NCI-H446 treated with DMSO at 0.1 percent for 48 hours (cell line): ENCODE data around the gene KCNIP1.

Experiments used
- DNase-seq: peaks from one replicate; lab custom pipeline; 2025; lab: John Stamatoyannopoulos, UW

KCNIP1 gene

GRCh38 chr5:170483701-170484458 is 19.9 kb upstream of the KCNIP1 start:
- DNase-seq, result no peak

- DNase-seq, result no peak
Measured at GRCh38 chr5:170484459-170484831, 19.4 kb upstream of the KCNIP1 start.

DNA sequence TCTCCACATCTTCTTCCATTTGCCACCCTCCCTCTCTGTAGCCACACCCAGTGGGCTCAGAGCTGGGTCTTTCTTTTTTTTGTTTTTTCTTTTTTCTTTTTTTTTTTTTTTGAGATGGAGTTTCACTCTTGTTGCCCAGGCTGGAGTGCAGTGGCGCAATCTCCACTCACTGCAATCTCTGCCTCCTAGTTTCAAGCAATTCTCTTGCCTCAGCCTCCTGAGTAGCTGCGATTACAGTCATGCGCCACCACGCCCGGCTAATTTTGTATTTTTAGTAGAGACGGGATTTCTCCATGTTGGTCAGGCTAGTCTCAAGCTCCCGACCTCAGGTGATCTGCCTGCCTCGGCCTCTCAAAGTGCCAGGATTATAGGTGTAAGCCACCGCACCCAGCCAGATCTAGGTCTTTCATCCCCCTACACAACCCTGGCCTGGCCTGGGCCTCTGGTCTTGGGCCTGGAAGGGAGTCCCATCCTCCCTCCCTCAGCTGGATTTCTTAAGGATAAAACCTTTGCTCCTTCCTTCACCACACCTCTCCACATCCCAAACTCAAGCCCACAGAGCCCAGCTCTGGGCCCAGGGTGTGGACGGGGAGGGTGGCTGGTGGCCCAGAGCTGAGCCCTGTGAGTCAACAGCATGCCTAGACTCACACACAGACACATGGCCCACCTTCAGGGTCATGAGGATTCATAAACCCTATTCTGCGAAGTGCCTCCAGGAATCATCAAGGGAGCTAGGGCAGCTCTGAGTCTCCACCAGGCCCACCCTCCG is 18.8 kb upstream of the KCNIP1 start:
- DNase-seq, result no peak

- no peak for DNase-seq
Measured at GRCh38 chr5:170485616-170485911, 18.3 kb upstream of the KCNIP1 start.

- no peak for DNase-seq
Measured at GRCh38 chr5:170486371-170486770, 17.4 kb upstream of the KCNIP1 start.

DNA sequence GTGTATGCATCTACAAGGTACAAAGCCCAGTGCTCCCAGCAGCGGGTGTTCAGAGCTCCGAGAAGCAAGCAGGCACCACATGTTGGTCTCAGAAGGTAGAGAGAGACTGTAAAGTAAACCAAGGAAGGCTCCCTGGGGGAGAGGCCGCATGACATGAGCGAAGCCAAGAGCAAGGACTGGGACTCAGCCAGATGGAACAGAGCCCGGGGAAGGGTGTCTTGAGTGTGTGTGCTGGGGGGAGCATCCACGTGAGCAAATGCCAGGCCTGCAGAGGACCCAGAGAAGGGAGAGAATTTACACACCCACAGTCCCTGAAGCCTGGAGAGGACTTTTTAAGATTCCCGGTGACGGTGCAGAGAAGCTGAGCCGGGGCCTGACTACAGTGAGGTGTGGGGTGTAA is 15.2 kb upstream of the KCNIP1 start:
- no peak for DNase-seq

DNA sequence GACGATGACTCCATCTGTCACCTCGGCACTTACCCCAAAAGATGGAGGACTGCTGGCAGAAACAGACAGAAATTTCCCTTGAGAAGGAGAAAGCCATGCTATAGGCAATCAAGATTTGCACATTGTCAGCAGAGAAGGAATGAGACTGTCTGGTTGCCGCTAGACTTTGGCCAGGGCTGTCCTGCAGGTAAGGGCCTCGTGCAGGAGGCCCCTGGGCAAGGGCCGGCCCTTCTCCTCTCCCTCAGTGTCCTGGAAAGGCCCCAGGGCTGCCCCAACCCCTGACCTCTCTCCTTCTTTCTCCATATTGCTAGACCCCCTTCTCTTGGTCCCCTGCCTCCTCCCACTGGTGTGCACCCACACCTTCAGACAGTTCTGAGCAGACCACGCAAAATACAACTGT is 14.6 kb upstream of the KCNIP1 start:
- no peak for DNase-seq

GRCh38 chr5:170490381-170490780 is 13.4 kb upstream of the KCNIP1 start:
- DNase-seq, result no peak

GRCh38 chr5:170491479-170491878 is 12.3 kb upstream of the KCNIP1 start:
- no peak for DNase-seq

DNA sequence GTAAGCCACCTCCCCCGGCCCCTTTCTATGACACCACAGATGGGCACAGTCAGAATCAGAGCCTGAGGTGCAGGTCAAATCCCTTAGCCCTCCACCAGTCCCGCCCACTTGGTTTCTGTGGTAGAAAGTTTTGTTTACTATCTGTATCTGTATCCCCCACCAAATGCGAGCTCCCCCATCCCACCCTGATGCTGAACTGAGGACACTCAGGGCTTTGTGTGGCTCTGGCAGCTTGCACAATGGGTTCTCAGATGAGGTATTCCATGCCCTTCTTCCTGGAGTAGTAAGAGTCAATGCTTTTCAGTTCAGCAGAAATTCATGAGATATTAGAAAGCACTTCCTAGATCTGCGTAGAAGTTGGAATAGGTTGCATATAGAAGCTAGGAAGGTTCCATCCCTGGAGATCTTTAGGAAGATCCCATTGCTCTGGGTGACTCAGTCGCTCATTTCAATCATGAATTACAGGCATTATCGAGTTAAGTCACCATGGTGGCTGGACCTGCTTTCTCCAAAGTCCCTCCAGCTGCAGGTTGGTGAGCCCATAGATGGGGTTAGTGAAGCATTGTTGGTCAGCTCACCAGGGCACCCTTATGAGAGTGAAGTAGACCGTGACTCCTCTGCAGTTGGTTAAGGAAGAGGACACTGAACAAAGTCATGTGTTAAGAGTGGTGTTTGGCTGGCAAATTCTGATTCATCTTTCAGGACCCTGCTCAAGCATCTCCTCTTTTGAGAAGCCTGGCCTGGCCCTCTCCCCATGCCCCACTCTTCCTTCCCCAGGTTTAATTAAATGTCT is 10.6 kb upstream of the KCNIP1 start:
- DNase-seq, result no peak

GRCh38 chr5:170494041-170494440 is 9.8 kb upstream of the KCNIP1 start:
- no peak for DNase-seq

DNA sequence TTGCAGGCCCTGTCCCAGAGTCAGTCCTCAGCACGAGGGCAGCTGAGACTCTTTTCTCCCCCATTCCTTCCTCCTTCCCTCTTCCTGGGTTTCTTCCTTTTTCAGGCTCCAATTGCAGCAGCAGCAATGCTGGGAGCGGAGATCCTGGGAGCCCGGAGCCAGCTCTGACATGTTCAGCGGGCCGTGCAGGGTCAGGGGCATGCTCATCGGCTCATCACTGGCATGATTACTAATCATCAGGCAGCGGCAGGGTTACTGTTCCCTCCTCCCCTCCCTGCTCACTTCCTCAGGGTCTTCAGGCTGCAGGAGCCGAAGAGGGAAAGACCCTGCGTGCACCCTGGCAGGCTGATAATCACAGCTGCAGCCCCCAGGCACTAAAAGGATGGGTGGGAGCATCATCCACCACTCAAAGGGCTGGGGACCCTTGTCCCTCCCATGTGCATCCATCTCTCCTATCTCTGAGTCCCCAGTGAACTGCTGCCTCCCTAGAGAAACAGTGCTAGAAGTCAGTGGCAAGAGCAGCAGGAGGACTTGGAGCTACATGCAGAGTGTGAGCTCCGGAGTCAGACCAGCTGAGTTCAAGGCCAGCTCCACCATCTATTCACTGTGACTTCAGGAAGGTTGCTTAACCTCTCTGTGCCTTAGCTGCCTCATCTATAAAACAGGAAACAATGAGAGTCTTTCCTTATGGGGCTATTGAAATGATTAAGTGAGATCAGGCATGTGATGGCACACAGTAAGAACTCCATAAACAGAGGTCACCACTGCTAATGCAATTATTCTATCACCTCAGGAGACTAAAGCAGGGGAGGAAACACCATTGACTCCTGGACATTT is 7.8 kb upstream of the KCNIP1 start:
- DNase-seq, result no peak

DNA sequence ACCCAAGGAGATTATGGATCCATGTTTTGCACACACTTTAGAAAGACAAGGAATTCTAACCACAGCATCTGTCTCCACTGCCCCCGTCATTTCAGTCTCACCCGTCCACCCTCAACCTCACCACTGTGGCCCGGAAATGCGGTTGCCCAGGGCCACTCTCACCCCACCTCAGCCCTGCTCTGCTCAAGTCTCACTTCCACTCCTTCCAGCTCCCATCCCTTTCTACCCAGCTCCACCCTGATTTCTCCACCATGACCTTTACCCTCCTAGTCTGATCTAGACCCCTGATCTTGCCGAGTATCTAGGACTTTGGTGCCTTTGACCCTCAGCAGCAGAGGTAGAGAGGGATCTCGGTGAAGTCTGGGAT is 7.2 kb upstream of the KCNIP1 start:
- no peak for DNase-seq

DNA sequence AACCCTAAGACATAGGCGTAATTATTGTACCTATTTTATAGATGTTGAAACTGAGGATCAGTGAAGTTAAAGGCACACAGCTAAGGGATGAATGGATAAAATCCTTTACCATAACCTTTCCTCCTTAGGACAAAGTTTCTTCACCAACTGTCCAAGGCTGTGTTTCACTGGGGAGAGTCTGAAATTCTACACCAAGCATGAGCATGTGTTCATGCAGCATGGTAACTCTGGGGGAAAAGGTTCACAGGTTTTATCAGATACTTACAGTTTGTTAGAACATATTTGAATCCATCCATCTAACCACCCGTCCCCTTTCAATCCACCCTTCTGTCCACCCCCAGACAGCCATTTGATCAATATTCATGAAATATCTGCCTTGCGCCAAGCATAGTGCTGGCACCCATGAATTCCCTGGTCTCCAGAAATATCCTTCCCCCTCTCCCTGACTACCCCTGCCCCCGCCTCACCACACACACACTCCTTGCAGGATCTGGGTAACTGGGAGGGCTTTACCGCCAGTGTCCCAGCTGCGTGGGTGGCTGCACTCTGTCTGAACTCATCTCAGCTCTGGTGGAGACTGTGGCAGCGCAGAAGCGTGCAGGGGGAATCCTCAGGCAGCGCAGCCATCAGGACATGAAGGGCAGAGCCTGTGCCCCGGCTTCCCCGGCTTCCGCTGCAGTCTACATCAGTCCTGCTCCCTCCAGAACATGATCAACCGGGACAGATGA is 6.3 kb upstream of the KCNIP1 start:
- DNase-seq, result no peak

DNA sequence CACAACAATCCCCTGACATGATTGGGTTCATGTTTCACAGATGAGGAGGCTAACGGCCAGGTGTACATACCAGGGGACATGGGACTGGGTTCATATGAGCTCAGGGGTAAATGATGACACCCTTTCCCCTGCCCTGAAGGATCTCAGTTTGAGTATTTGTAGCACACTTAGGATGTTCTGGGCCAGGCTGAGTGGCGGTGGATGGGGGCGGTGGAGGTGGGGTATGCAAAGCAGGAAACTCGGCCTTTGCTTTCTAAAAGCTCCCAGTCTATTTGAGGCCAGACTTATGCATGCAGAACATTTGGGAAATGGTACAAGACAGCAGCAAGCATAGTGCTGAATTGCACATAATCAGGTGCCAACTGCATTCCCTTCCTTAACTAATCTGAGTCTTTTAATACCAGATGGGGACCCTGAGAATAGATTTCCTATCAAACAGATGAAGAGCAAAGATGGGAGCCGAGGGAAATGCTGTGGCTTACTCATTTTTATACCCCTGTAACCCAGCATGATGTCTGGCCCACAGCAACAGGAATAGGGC is 4.9 kb upstream of the KCNIP1 start:
- DNase-seq, result no peak

DNA sequence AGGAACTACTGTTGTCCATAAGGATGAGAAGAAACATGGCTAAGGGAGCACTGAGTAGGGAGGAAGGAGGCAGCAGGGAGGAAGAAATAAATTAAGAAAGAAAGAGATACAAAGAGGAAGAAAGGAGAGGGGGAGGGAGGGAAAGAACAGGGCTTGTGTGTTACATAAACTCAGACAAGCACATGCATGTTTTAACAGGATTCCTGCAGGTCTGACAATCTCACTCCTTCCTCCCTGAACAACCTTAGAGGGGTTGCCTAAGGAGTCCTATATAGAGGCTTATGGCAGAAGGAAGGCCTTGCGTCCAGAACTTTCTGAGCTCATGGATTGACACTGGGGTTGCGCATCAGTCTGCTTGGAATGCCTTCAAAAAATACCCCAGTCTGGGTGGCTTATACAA is 4.2 kb upstream of the KCNIP1 start:
- DNase-seq, result no peak

GRCh38 chr5:170501361-170501760 is 2.5 kb upstream of the KCNIP1 start:
- DNase-seq, result no peak

DNA sequence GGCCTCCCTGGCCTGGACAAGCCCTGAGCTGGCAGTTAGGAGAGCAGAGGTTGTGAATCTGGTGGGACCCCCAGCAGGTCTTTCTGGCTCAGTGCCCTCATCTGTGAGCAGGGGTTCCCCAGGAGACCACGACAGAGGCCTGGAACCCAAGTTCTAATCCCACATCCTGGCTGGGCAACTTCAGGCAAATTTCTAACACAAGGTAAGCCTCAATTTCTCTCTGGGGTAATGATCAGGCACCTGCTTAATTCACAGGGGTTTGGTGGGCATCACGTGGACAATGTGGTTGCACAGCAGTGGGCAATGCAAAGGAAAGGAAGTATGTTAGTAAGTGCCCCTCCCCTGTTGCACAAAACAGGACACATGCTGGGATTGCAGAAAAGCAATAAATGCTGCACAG is 1.9 kb upstream of the KCNIP1 start:
- no peak for DNase-seq

DNA sequence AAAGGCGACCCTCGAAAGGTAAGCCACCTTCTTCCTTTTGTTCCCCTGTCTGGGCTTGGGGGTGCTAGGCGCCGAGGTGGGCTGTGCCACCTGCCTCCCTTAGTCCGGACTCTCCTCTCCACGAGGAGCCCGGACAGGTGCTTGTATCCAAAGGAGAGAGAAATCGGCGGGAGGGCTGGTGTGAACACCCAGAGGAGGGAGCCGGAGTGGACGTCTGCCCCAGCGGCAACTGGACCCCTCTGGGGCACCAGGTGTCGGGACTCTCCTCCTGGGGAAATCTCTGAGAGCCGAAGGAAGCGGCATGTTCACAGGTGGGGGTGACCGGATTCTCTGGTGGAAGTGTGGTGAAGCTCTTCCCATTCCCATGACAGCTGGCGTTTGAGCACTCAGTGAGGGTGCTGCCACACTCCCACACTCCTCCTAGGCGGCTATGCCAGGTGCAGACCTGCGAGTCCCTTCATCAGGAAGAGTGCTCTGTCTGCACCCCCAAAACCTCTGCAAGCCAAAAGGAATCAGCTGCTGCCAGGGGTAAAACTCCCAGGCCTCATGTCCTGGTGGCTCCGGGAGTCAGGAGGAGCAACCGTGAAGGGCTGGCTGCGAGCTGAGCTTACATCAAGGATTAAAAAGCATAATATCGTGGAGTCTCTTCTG is 921 bp downstream of the KCNIP1 start:
- DNase-seq, result no peak

DNA sequence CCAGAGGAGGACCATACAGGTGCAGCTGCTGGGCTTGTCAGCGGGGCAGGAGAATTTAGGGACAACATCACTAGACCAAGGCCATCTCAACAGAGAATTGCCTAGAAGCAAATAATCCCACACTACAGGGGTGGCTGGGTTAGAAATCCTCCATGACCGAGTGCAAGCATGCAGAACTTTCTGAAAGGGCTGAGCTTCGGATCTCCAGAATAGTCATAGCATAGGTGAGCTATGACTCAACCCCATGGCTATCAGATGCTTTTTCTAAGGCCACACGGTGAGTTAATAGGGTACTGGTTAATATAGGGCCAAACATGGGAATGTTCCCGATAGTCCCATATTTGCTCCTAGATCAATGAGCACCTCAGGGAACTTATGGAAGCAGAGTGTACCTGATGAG is 4.2 kb downstream of the KCNIP1 start:
- DNase-seq, result no peak
